Astrocyte of the hippocampus (primary cell): Measurements from ENCODE around the gene EEFSEC.

Source experiments
- DNase-seq: peaks from one replicate; pipeline ENCODE4 v3.0.0; 2011; ENCODE audit warnings: low read depth, low spot score

The EEFSEC gene

GRCh38 chr3:128242818-128243601 lies 89.7 kb downstream of the EEFSEC start:
- DNase-seq = no peak

GRCh38 chr3:128243602-128244504 lies 90.6 kb downstream of the EEFSEC start:
- DNase-seq = no peak

GRCh38 chr3:128245460-128245859 lies 92.2 kb downstream of the EEFSEC start:
- no peak for DNase-seq

- no peak for DNase-seq
Observed at GRCh38 chr3:128247666-128248409, 94.6 kb downstream of the EEFSEC start.

GRCh38 chr3:128252083-128252482 lies 98.8 kb downstream of the EEFSEC start:
- DNase-seq = no peak

- DNase-seq = no peak
Observed at GRCh38 chr3:128253150-128253549, 99.9 kb downstream of the EEFSEC start.

- no peak for DNase-seq
Observed at GRCh38 chr3:128254066-128254590, 100.8 kb downstream of the EEFSEC start.

- DNase-seq = no peak
Observed at GRCh38 chr3:128254967-128255366, 101.7 kb downstream of the EEFSEC start.

GRCh38 chr3:128256131-128256530 lies 102.8 kb downstream of the EEFSEC start:
- DNase-seq = no peak

GRCh38 chr3:128257632-128258031 lies 104.4 kb downstream of the EEFSEC start:
- no peak for DNase-seq

- DNase-seq = no peak
Observed at GRCh38 chr3:128260275-128260674, 107.0 kb downstream of the EEFSEC start.

GRCh38 chr3:128262457-128262856 lies 109.2 kb downstream of the EEFSEC start:
- DNase-seq = no peak

GRCh38 chr3:128263118-128263517 lies 109.8 kb downstream of the EEFSEC start:
- DNase-seq = no peak

- DNase-seq = no peak
Observed at GRCh38 chr3:128263946-128264345, 110.7 kb downstream of the EEFSEC start.

- no peak for DNase-seq
Observed at GRCh38 chr3:128266453-128266852, 113.2 kb downstream of the EEFSEC start.

GRCh38 chr3:128267541-128267940 lies 114.3 kb downstream of the EEFSEC start:
- no peak for DNase-seq

- no peak for DNase-seq
Observed at GRCh38 chr3:128269006-128269775, 115.9 kb downstream of the EEFSEC start.

- DNase-seq = no peak
Observed at GRCh38 chr3:128269796-128270195, 116.5 kb downstream of the EEFSEC start.

- no peak for DNase-seq
Observed at GRCh38 chr3:128270559-128271492, 117.5 kb downstream of the EEFSEC start.
